IPS DF 6.9 (cell line): ENCODE results near the gene SPPL3.

Source experiments
- DNase-seq: peaks from one replicate; pipeline ENCODE4 v3.0.0-alpha.2; 2013; ENCODE audit warnings: low read depth, low spot score
- H3K27ac ChIP-seq: one replicate; pipeline ENCODE4 v1.5.1; 2013; ENCODE audit warnings: low read length, control low read depth
- H3K27me3 ChIP-seq: 2 replicates; pipeline ENCODE4 v1.6.1; 2013; ENCODE audit warnings: mild to moderate bottlenecking, low read length; ENCODE audit not compliant: control insufficient read depth, insufficient read depth
- H3K36me3 ChIP-seq: 2 replicates; pipeline ENCODE4 v1.6.1; 2013; ENCODE audit warnings: low read length; ENCODE audit not compliant: control insufficient read depth, insufficient read depth
- H3K4me1 ChIP-seq: 2 replicates; pipeline ENCODE4 v1.6.1; 2013; ENCODE audit warnings: low read length; ENCODE audit not compliant: control insufficient read depth, insufficient read depth
- H3K4me3 ChIP-seq: 2 replicates; pipeline ENCODE4 v1.5.1; 2013; ENCODE audit warnings: mild to moderate bottlenecking, low read length
- H3K9me3 ChIP-seq: 2 replicates; pipeline ENCODE4 v1.6.1; 2013; ENCODE audit warnings: low read length, inconsistent platforms; ENCODE audit not compliant: control insufficient read depth, insufficient read depth
- WGBS: extraction: QIAGEN DNeasy Blood & Tissue Kit; methylation state at CpG from one replicate; pipeline ENCODE4 v1.1.7; 2013; ENCODE audit warnings: mixed read lengths, missing lambda C conversion rate; ENCODE audit not compliant: insufficient read length, insufficient coverage; 5-methylcytosine and 5-hydroxymethylcytosine counted together

Gene SPPL3

DNA sequence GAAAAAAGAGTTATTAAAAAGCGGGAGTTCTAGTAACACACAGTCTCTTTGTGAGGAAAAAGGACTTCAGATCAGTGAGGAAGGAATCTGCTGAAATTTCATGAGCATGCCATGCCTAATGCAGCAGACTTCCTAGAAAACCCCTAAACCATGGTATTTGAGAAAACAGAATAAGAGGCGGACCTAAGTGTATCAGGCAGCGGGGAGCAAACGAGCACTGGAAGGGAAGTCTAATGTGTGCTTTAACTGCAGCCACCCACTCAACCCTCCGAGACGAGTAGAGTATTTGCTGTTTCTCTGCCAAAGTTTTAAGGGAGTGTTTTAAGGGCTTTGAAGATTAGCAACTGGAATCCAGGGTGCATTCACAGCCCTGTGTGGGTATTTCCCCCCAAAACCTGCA, 142.1 kb downstream of the SPPL3 start:
- no peak for DNase-seq
- no CpG with 5 or more reads among the region's 6 CpGs for WGBS
- H3K36me3 ChIP-seq, result peaks cover 7% of the 10 kb centered on the region; the same call in 1 of the 2 replicates
- H3K4me1 ChIP-seq, result peaks cover 4% of the 10 kb centered on the region
- H3K9me3 ChIP-seq, result no peaks in the 10 kb centered on the region
- H3K4me3 ChIP-seq, result no peak overlapping the region
- no peak overlapping the region for H3K27ac ChIP-seq
- H3K27me3 ChIP-seq, result no peaks in the 10 kb centered on the region

DNA sequence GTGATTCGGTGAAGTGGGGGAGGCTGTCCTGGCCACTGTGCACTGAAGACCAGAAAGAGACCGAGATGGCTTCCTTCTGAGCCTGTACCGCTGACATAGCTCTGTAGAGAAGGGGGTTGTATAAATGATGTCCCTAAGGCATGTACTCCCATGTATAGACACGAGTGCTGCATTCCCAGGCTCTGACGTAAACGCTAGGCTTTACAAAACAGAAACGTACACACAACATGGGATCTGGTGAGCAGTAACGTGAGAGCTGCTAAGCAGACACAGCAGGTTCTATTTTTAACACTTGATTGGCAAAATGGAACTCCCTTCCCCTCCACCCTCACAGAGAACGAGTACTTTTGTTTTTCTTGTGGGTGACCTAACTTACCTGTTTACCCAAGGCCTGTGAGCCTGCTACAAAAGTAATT, 142.6 kb downstream of the SPPL3 start:
- no peak for DNase-seq

DNA sequence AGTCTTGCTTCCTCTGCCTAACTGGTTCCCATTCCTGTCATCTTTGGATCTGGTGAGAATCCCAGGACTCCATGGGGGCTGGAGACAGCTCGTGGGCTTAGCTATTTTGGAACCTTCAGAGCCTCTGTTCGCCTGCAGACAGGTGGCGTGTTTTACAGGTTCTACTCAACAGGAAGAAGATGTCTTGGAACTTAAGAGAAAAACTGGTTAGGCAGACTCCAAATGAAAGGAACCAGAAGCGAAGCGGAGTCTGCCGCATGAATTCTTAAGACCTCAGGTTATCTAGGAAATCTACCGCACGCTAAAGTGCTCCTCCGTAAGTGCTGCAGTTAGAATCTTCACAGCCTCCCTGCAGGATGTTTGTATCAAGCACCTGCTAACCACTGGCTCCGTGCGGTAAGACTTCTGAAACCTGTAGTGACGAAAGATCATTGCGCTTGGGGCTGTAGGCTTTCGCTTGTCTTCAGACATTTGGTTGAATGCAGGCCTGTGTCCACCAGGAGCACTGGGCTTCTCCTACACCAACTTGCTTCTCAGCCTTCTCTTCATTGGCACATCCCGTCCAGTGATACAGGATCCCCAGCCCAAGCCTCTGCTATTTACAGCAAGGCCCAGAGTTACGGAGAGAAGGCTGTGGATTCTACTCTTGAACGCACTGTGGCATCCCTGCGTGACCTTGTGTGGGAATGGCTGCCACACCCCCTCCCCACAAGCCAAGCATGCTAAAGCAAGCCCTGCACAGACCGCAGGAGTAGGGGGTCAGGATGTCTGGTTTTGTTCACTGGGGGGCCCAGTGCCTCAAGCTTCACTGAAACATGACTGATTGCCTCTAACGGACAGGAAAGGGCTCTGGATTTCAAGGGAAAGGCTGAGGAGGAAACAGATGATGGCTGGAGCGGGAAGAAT, 143.6 kb downstream of the SPPL3 start:
- no CpG with 5 or more reads among the region's 21 CpGs for WGBS
- no peaks in the 10 kb centered on the region for H3K9me3 ChIP-seq
- no peak for DNase-seq
- H3K27ac ChIP-seq, result no peak overlapping the region
- no peaks in the 10 kb centered on the region for H3K27me3 ChIP-seq
- no peak overlapping the region for H3K4me3 ChIP-seq
- H3K36me3 ChIP-seq, result no peaks in the 10 kb centered on the region
- H3K4me1 ChIP-seq, result peaks cover 4% of the 10 kb centered on the region

More for the DNA sequence above, 142.6 kb downstream of the SPPL3 start:
- no peak overlapping the region for H3K4me3 ChIP-seq
- WGBS, result no CpG with 5 or more reads among the region's 9 CpGs
- H3K27ac ChIP-seq, result no peak overlapping the region
- peaks cover 4% of the 10 kb centered on the region for H3K4me1 ChIP-seq
- no peaks in the 10 kb centered on the region for H3K9me3 ChIP-seq
- H3K27me3 ChIP-seq, result no peaks in the 10 kb centered on the region
- 0 out of 2 replicates have a peak, but pooled peaks cover 3% of the 10 kb centered on the region for H3K36me3 ChIP-seq

DNA sequence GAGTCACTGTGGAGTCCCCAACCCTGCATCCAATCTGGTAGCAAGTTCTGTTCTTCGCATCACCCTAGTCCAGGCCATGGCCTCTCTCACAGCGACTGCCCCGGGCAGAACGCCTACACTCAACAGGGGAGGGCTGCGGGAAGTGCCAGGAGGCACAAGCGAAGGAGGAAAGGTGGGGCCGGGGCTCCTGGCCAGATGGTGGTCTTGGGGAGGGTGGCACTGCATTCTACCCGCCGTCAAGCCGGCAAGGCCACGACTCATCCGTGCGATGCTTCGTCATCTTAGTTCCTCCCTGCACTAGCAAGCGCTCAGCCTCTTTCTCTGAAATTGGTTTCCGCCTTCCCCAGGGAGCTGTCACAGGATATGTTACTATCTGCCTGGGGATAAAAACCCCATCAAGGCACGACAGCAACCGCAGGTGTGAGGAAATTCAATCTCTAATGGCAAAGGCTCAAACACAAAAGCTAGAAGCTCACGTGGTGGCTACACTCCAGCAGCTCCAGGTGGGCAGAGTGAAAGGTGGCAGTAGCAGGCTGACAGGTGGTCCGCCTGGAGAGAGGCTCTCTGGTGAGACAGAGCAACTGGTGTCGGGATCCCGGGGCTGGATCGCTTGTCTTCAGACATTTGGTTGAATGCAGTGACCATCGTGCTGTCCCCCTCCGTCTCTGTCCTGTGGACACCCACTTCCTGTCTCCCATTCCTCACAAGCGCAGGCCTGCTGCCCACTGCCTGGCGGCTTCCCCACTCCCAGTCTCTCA, 144.4 kb downstream of the SPPL3 start:
- Histone ChIP-seq H3K27ac (no peak overlapping the region), H3K27me3 (no peaks in the 10 kb centered on the region), H3K4me1 (peaks cover 4% of the 10 kb centered on the region), H3K4me3 (no peak overlapping the region), H3K9me3 (no peaks in the 10 kb centered on the region), H3K36me3 (no peaks in the 10 kb centered on the region)
- no peak for DNase-seq
- no CpG with 5 or more reads among the region's 27 CpGs for WGBS

DNA sequence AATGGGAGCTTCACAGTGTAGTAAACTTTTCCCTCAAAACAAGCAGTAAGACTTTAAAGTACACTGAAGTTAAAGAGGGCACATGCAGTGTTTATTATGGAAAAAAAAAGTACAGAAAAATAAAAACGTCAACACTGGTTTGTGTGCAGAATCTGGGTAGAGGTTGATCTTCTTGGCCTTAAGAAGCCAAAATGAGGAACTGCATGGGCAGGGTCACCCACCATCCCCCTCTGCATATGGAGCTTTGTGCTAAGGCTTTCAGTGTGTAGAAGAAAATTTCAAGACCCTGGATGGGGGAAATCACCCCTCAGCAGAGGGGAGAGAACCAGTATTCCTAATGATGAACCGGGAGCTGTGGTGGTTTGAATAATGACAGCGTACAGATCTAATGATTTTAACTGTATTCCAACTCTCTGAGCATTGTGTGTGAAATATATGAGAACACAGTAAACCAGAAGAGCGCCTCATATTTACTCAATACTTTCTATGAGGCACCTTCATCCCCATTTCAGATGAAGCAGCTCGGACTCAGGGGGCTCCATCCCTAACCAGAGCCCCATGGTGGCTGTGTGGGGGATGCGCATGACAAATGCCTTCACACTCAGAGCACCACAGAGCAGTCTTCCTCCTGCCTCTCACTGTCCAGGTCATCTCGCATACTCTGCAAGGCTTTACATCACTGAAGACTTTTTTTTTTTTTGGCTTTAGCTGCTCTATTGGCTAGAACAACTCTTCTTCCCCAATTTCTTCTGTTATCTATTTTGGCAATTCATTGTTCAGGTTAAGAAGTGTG, 145.2 kb downstream of the SPPL3 start:
- DNase-seq, result no peak
- H3K36me3 ChIP-seq, result no peaks in the 10 kb centered on the region
- H3K27me3 ChIP-seq, result no peaks in the 10 kb centered on the region
- no peaks in the 10 kb centered on the region for H3K9me3 ChIP-seq
- H3K27ac ChIP-seq, result no peak overlapping the region
- H3K4me3 ChIP-seq, result no peak overlapping the region
- H3K4me1 ChIP-seq, result peaks cover 4% of the 10 kb centered on the region
- WGBS, result no CpG with 5 or more reads among the region's 7 CpGs

DNA sequence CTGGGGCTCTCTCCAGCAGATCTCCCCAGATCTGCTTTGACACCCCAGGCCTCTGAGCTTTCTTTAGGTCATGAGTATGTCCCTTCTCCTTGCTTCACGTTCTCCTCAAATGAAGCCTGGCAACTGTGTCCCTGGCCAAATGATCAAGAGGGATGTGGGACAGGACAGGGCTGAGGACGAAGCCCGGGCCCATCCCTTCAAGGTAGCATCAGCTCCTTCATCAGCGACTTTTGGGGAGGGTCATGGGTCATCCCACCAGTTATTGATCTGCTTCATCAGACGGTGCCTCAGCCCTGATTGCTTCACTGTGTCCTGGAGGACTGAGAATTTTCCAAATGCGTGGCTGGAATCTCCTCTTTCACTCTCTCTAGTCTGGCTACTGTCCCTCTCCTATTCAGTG, 146.2 kb downstream of the SPPL3 start:
- no peaks in the 10 kb centered on the region for H3K9me3 ChIP-seq
- DNase-seq, result no peak
- WGBS, result no CpG with 5 or more reads among the region's 6 CpGs
- no peaks in the 10 kb centered on the region for H3K36me3 ChIP-seq
- H3K27ac ChIP-seq, result no peak overlapping the region
- no peak overlapping the region for H3K4me3 ChIP-seq
- H3K4me1 ChIP-seq, result peaks cover 4% of the 10 kb centered on the region
- no peaks in the 10 kb centered on the region for H3K27me3 ChIP-seq

DNA sequence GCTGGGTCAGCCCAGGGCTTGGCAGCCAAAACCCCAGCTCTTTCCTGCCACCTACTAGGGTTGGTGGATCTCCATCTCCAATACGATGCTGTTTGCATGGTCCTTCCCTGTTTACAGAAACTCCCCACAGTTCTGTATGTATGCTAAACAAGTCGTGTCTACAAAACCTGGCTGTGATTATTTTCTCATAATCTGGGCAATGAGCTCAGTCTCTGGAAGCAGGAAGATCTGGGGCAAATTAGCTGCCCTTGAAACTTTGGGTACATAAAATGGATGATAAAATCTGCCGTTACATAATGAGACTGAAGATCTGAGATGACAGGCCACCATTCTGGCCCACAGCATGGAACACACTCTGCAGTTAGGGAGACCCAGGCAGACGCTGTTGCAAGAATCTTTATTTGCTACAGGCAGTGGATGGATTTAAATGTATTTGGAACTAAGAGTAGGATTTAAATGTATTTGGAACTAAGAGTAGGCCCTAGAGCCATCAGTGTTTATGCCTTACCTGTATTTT, 146.9 kb downstream of the SPPL3 start:
- H3K4me1 ChIP-seq, result peaks cover 4% of the 10 kb centered on the region
- no peak for DNase-seq
- no peaks in the 10 kb centered on the region for H3K27me3 ChIP-seq
- WGBS, result no CpG with 5 or more reads among the region's 4 CpGs
- no peaks in the 10 kb centered on the region for H3K9me3 ChIP-seq
- H3K4me3 ChIP-seq, result no peak overlapping the region
- no peak overlapping the region for H3K27ac ChIP-seq
- H3K36me3 ChIP-seq, result no peaks in the 10 kb centered on the region

DNA sequence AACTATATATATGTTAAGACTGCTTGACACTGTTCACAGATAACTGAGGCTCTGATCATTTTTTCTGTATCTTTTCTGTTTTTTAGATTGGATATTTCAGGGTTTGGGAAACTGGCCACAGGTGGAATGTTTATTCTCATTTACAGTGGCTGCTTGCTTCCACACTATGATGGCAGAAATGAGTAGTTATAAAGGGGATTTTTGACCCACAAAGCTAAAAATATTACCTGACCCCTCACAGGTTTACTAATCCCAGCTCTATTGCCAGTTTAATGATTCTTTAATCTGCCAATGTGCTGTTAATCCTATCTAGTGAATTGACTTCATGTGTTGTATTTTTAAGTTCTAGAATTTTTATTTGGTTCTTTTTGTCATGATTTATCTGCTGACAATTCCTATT, 148.9 kb downstream of the SPPL3 start:
- H3K36me3 ChIP-seq, result no peaks in the 10 kb centered on the region
- no peaks in the 10 kb centered on the region for H3K9me3 ChIP-seq
- peaks cover 4% of the 10 kb centered on the region for H3K4me1 ChIP-seq
- H3K4me3 ChIP-seq, result no peak overlapping the region
- no peak for DNase-seq
- no peaks in the 10 kb centered on the region for H3K27me3 ChIP-seq
- no peak overlapping the region for H3K27ac ChIP-seq

DNA sequence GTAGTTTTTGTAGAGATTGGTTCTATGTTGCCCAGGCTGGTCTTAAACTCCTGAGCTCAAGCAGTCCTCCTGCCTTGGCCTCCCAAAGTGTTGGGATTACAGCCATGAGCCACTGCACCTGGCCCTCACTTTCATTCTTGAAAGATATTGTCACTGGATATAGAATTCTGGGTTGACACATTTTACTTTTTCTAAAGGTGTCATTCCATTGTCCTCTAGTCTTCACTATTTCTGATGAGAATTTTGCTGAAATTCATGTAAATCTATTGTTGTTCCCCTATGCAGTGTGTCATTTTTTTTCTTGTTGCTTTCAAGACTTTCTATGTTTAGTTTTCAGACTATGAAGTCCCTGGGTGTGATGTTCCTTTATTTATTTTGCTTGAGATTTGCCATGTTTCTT, 149.4 kb downstream of the SPPL3 start:
- no peaks in the 10 kb centered on the region for H3K9me3 ChIP-seq
- H3K27ac ChIP-seq, result no peak overlapping the region
- H3K27me3 ChIP-seq, result no peaks in the 10 kb centered on the region
- DNase-seq, result no peak
- H3K36me3 ChIP-seq, result no peaks in the 10 kb centered on the region
- peaks cover 3% of the 10 kb centered on the region for H3K4me1 ChIP-seq
- no peak overlapping the region for H3K4me3 ChIP-seq

DNA sequence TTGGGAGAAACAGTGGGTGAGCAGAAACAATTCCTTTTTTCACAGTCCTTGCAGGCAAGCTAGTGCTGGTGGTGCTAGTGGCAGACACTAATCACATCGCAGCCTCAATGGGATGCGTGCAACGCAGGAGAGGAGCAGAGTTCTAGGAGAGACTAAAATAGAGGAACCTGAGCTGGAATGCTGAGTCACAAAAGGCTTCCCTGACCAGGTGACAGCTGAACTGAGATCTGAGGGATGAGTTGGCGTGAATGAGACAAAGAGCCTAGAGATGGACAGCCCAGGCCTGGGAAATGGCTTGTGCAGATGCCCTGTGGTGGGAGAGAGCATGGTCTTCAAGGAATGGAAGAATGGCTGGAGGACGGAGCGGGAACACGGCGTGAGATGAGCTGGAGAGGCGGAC, 152.8 kb downstream of the SPPL3 start:
- no peak for DNase-seq
- no CpG with 5 or more reads among the region's 9 CpGs for WGBS
- H3K27me3 ChIP-seq, result no peaks in the 10 kb centered on the region

More for the DNA sequence above, 152.8 kb downstream of the SPPL3 start:
- Histone ChIP-seq H3K4me3 (no peak overlapping the region), H3K27ac (no peak overlapping the region), H3K36me3 (no peaks in the 10 kb centered on the region), H3K4me1 (no peaks in the 10 kb centered on the region), H3K9me3 (no peaks in the 10 kb centered on the region)
